Fibroblast of skin of left quadriceps (primary cell): Measurements from ENCODE around the gene PLCB1.
"Not testable (repeated sequence)": the region's sequence is repeated elsewhere in the genome, so short reads cannot be mapped to it uniquely, and the experiment has no call there.

Experiments used
- DNase-seq, 2 experiments: peaks; one replicate each; pipeline ENCODE4 v3.0.0-alpha.2; 2013; ENCODE audit warnings: low read depth in 2 of 2

Gene PLCB1

DNA sequence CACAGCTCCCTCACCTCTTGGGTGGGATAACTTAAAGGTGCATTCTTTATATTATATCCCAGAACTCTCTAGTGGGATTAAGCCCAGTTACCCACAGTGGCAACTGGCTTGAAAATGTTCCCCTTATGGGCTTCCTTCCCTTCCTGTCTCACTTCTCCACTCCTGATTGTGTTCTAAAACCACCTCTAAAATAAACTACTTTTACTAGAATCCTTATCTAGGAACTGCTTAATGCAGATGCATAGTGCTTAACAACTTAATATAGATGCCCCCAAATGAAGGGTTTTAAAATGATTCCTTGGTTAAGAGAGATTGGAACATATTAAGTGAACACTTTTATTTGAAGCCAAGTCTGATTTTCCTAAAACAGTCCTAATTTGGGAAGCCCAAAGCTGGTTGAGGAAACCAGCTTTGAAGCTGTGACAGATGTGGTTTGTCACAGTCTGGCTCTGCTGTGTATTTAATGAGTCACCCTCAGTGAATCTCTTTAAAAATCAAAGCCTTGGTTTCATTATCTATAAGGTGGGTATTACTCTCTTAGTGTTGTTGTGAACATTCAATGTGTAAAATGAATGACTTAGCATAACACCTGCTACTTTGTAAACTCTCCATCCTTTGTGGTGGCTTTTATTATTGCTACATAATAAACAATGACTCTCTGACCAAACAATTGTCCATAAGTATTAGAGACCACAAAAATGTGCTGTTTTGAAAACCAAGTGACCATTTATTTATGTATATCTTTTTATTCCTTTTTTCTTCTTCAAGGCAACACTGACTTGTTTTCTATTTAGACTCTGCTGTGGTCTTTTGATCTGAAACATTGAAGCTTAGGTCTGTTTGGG is 24.4 kb downstream of the PLCB1 start:
- DNase-seq: no peak

DNA sequence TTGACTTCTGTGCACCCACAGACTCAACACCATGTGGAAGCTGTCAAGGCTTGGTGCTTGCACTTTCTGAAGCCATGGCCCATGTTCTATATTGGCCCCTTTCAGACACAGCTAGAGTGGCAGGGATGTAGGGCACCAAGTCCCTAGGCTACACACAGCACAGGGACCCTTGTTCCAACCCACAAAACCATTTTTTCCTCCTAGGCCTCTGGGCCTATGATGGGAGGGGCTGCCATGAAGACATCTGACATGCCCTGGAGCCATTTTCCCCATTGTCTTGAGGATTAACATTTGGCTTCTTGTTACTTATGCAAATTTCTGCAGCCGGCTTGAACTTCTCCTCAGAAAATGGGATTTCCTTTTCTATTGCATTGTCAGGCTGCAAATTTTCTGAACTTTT is 27.2 kb downstream of the PLCB1 start:
- not testable (repeated sequence) for DNase-seq

DNA sequence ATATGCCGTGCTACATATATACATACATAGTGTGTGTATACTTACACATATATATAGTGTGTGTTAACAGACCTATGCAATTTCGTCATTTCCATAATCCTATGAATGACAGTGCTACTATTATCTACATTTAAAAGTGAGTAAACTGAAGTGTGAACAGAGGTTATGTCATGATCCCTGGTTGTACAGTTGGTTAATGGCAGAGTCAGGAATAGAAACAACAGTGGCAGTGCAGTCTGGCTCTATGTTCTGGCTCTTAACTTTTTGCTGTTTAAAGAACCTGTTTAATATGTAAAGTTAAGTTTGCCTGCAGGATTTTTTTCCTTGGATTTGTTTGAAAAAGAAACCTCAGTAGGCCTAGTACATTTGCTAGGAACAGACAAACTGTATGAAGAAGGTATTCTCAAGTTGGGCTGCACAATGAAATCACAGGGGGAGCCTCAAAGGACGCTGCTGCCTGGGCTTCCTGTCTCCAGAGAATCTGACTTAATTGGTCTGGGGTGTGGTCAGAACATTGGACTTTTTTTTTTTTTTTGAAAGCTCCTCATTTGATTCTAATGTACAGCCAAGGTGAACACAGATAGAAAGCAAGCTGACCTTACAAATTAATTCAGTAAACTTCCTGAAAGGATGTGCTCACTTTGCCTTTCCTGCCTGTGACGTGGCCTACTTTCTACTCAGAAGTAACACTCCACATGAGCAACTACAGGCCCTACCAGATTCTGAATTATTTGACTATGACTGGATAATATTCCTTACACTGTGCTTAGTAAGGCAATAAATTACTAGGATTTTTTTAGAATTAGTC is 29.4 kb downstream of the PLCB1 start:
- no peak for DNase-seq

DNA sequence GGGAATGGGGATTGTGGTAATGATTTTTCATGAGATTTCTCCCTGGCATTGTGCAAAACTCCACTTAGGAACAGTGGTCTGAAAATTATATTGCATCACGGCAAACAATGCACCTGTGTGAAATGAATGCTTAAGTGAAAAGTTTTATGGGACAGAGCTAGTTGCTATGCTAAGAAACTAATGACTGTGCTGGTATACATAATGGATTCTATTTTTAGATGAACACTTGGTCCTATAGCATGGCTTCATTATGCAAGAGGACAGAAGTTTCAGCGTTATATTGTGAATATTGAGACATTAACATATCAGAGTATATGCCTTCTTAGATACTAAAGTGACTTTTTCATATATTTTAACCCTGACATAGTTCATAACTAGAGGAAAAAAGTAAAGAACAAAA is 30.5 kb downstream of the PLCB1 start:
- no peak for DNase-seq

DNA sequence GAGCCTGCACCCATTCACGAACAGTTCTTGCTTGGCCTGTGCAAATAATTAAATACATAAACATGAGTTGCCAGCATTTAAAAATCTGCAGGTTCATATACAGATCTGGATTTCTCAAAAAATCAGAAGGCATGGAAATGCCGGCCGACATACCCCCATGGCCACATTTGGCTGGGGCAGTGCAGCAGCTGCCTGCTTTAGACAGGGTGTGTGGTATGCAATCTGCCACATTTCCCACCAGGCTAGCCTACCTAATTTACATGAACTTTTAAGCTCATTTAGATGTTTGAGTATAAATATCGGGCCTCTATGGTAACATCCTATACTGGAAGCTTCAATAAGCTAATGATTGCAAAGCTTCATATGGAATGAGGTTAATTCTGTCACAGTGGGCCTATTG is 31.5 kb downstream of the PLCB1 start:
- no peak for DNase-seq

DNA sequence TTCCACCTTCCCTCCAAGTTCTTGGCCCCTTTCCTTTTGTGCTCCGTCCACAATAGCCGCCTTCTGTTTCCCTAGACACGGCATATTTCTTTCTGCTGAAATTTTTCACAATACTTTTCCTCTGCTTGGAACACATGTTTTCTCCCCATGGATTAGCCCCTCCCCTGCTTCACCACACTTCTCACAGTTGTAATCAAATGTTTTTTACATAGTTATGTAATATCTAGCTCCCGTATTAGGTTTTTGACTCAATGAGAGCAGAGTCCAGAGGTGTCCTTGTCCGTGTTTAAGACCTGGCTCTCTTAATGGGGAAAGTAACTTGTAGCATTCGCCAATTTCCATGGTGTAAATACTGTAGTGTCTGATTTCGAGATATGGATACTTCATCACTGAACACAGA is 34.7 kb downstream of the PLCB1 start:
- DNase-seq: no peak

DNA sequence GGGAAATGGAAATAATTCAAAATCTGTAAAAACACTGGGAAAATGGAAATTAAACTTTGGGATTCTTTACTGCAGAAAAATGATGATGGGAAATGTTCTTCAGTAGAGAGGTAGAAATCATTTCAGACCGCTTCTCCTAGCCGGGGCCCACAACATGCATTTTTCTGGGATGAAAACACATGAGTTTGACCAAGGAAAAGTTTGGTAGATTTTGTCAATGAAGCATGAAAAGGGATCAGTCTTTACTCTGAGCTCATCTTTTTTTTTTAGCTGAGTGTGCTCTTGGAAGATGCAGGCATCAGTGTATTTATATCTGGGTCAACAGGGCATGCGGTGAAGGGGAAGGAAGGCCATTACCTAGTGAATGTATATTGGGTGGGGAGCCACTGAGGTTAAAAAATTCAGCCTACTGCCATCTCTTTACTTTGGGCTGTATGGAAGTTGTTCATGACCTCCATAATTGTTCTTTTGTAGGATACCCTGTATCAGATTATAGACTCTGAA is 36.8 kb downstream of the PLCB1 start:
- DNase-seq: no peak

DNA sequence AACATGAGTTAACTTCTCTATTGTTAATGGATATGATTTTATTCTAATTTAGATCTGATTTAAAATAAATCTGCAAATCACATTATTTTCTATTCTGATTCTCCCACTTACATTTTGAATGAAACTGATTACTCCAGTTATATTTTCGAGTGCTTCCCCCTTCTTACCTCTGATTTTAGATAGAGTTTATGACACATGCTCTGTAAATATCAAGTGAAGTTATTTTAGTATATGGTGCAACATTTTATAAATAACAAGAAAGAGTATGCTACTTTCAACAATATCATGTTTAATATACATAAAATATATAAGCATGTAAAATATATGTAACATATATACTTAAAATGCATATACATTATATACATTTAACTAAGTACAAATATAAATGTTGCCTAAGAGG is 38.9 kb downstream of the PLCB1 start:
- DNase-seq: no peak

DNA sequence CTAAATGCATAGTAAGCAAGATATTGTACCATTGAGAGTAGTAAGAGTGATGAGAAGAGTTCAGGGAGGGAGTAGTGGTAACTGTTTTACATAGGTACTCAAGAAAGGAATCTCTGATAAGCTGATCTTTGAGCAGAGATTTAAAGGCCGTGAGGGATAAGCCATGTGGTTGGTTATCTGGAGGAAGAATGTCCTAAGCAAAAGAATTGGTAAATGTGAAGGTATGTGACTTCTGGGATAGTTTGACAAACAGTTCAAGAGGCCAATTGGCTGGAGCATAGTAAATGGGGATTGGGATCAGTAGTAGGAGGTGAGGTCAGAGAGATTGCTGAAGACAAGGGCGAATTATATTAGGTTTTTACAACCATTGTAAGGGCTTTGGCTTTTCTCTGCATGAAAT is 40.1 kb downstream of the PLCB1 start:
- no peak for DNase-seq

DNA sequence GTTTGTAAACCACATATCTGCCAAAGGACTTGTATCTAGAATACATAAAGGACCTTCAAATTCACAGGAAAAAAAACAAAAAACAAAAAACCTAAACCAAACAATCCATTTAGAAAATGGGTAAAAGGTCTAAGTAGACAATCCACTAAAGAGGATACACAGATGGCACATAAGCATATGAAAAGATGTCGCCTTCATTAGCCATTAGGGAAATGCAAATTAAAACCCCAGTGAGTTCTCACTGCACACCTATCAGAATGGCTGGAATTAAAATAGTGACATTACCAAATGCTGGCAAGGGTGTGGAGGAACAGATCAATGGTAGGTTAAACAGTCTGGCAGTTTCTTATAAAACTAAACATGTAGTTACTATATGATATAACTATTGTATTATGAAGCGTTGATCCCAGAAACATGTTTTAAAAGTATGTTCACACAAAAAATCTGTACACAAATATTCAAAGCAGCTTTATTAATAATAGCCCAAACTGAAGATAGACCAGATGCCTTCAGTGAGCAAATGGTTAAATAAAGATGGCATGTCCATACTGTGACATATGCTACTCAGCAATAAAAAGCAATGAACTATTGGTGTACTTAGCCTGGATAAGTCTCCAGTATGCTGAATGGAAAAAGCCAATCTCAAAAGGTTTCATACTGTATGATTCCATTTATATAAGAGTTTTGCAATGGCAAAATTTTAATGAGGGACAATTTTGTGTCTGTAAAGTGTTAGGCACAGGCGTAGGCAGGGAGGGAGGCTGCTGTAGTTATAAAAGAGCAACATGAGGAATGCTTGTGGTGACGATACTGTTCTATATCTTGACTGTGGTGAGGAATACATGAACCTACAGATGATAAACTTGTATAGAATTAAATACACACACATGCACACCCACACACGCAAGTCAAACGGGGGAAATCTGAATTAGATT is 43.9 kb downstream of the PLCB1 start:
- DNase-seq: no peak

DNA sequence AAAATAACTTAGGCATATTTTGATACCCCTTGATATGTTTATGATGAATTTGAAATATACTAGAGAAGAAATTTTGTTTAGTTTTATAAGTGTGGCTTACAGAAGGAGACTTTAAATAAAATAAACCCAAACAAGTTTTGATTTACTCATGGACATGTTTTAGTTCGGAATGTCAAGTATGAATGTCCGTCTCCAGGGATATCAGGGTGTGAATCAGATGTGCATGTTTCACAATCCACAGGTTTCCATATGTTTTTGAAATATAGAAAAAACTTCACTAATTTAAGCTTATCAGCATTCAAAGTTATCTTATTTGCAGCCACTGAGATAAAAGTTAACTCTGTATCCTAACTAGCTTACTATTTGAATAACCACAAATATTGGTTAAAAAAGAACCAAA is 51.5 kb downstream of the PLCB1 start:
- peak; percentile 7 to 19 for DNase-seq

DNA sequence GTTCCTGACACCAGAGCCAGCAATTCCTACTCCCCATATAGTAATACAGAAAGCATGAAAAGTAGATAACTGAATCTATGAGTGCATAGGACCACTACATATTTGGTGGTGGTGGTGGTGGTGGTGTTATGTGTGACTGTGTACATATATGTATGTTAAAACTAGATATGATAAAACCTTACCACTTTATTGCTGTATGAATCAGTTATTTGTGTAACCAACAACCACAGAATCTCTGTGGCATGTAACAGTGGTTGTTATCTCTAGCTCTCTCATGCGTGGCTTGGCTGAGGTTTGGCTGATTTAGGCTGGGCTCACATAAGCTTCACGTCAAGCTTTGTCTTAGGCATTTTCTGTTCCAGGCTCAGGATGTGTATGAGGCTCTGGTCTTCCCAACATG is 55.7 kb downstream of the PLCB1 start:
- DNase-seq: no peak

DNA sequence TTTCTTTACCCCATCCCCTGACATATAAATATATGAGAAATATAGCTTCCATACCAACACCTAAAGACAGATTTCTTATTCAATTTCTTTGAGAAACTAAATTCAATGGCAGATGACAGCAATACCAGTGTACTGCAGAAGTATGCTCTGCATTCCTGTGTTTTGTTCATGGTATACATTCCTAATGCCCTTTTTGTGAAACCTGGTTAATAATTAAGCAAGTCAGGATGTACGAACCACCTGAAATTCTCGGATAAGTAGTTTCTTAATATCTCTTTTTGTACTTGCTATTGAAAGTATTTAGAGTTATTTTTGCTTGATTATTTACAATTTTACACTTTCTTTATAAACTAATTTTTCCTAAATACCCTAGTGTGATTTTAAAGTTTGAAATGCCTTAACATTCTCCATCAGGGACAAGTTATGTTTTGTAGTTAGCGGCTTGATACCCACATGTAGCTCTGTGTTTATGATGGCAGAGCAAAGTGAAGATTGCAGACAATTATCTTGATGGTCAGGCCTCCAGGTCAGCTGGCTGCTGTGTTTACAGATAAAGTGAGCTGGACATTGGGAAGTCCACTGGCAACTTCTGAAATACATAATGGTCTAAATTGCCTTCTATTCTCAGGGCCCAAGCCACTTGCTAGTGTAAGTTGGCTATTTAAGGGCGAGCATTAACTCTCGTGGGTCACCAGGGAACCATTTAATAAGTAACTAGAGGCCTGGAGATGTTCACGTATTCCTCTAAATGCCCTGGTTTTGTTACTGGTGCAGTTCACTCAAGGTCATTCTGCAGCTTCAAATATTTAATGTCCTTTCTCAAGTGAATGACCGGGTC is 58.2 kb downstream of the PLCB1 start:
- DNase-seq: no peak

DNA sequence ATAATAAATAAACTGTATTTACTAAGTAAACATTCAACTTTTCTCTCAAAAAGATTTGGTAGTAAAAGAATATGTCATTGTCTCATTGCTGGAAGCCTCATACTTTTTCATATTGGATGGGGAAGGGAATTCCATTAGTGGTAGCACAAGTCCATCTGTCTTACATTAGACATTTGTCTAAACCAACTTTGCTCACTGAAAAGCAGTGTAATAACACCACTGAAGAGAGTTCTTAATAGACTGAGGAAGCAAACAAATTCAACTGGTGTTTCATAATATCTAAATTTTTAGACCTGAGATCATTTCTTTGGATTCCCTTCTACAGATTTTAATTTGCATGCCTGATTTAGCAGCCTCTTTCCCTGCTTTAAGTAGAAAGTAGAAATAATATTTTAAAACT is 62.7 kb downstream of the PLCB1 start:
- peak in 1 of 2 experiments; percentile 29 for DNase-seq

DNA sequence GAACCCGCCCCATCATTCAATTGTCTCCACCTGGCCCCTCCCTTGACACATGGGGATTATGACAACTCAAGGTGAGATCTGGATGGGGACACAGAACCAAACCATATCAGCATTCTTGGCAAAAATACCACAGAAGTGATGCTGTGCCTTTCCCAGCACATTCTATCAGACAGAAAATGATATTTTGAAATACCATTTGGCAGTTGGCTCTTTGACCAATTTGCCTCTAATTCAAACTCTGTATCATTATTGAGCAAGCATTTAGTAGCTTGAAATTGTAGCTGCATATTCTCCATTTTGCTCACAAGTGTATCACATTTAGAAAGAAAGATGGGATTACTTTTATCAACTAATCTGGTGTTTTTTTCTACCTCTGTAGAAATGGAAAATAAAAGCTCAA is 64.0 kb downstream of the PLCB1 start:
- no peak for DNase-seq

DNA sequence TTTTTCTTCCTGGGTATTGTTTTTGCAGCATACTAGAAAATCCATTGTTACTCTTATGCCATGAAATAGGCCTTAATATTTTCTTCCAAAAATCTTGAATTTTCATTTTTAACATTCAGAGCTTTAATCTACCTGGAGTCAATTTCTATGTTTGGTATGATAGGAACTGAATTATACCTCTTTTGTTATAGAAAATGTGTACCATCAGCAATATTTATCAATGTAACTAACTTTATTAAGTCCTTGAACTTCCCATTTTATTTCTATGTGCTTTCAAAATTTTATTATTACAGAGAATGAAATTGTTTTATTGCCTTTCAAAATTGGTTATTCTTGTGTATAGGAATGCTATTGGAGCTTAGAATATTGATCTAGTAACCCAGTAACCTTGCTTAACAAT is 68.2 kb downstream of the PLCB1 start:
- no peak for DNase-seq

DNA sequence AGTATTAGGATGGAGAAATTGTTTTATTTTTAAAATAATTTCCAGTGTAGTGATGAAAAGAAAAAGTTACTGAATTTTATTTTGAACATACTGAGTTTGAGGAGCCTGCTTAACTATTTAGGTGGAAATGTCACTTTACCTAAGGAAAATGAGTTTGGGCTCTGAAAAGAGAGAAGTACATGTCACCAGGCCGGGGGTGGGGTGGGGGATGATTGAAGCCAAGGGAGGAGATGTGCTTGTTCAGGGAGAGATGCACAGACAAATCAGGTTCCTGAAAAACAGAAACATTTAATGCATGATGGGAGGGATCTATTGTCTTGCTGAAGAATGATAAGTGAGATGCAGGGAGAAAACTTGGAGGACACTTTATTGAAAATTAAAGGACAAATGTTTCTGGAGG is 71.3 kb downstream of the PLCB1 start:
- no peak for DNase-seq

DNA sequence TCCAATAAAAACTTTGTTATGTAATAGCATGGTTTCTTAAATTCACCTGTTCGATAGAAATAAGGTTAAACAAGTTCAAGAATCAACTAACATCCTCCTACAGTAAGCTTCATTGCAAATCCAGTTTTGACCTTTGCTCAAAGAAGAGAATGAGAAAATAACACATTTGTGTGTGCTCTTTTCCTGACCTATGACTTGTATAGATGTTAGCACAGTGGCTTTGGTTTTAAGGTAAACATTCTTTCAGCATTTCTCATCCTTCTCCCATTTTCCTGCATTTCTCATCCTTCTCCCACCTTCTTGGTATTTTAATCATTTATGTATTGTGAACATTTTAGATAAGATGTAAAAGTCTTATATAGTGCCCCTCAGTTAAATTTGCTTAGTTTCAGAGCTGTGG is 73.9 kb downstream of the PLCB1 start:
- DNase-seq: no peak

DNA sequence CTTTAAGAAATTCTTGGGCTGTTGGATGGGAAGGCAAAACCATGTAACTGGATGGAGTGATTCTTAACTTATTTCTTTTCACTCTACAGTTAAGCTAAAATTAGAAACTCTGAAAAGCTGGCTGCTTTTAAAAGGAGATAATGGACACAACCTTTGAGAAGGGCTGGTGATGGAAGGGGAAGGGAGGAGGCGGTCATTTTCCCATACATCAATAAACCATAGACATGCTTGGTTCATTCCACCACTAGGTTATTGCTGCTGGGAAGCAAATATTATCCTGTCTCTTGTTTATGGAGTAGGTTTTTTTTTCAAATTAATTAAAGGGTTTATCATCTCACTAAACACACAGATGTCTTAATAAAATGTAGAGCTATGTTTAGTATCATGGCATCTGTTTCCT is 76.2 kb downstream of the PLCB1 start:
- no peak for DNase-seq

DNA sequence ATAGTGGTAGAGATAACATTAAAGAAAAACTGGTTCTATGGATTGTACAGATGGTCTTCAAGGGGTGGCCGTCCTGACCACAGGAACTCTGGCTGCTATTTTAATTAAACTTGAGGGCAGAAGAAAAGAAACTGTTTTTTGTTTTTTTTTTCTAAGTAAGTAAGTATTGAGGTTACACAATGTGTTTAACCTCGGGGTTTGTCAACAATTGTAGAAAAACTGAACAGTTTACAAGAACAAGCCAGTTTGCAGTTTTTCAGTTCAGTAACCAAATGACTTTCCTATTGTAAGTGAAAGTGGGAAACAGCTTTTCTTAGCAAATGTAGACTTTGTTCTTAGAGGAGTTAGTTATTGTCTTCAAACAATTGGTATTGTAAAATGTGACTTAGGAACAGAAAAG is 77.0 kb downstream of the PLCB1 start:
- DNase-seq: no peak

DNA sequence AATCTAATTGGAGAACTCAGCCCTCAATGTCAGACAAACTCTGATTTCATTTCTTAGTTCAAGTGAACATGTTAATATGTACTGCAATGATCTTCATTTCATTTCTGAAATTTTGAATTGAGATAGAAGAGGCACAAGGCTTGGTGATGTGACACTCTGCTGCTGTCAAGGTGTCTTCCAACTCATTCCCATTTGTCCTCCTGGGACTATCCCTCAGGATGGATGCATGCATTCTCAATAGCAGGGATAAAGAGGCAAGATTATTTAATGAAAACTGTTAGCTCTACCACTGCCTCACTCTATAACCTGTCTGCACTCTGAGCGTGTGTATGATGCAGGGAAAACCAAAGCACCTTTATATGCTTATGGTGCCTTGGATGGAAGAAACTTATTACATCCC is 78.7 kb downstream of the PLCB1 start:
- no peak for DNase-seq
